GM23338 (cell line): Measurements from ENCODE around the gene VHLL. TPM values are rescaled to one million over a fixed set of nuclear protein-coding genes. Genes with fewer than 3 reads are reported as not detected.
A peak's percentile ranks its signal among the peaks of the same experiment; 100 is the strongest.

Source experiments
- ATAC-seq: fragments of 200-7000 bp; cut with Tn5 transposase; 3 replicates; pipeline ENCODE4 v1.9.1; 2020
- DNase-seq: peaks from one replicate; pipeline ENCODE4 v3.0.0-alpha.2; 2015; ENCODE audit warnings: low spot score
- H2AFZ ChIP-seq: fragments of 200-600 bp; sonication (generic); 2 replicates; pipeline ENCODE4 v1.8.0; 2016; ENCODE audit warnings: antibody characterized with exemption, mild to moderate bottlenecking, moderate library complexity
- H3F3A ChIP-seq: fragments of 200-600 bp; sonication (generic); replicated peaks from 2 replicates; pipeline ENCODE4 v1.8.0; 2017; ENCODE audit warnings: antibody characterized with exemption, mixed run types, low read depth
- H3K27ac ChIP-seq: fragments of 200-600 bp; sonication (generic); 2 replicates; pipeline ENCODE4 v1.6.1; 2016; ENCODE audit warnings: low read depth
- H3K27me3 ChIP-seq: fragments of 200-600 bp; sonication (generic); 2 replicates; pipeline ENCODE4 v1.8.0; 2016; ENCODE audit warnings: mild to moderate bottlenecking, mixed run types, moderate library complexity; ENCODE audit not compliant: insufficient read depth
- H3K36me3 ChIP-seq: fragments of 200-600 bp; sonication (generic); 2 replicates; pipeline ENCODE4 v1.8.0; 2016; ENCODE audit warnings: mild to moderate bottlenecking; ENCODE audit not compliant: insufficient read depth
- H3K4me1 ChIP-seq: fragments of 200-600 bp; sonication (generic); 2 replicates; pipeline ENCODE4 v1.8.0; 2016; ENCODE audit warnings: mild to moderate bottlenecking, moderate library complexity; ENCODE audit not compliant: insufficient read depth
- H3K4me2 ChIP-seq: fragments of 200-600 bp; sonication (generic); 2 replicates; pipeline ENCODE4 v1.7.1; 2017; ENCODE audit warnings: mixed run types
- H3K4me3 ChIP-seq: fragments of 200-600 bp; sonication (generic); 2 replicates; pipeline ENCODE4 v1.6.1; 2016; ENCODE audit warnings: mixed run types
- H3K79me2 ChIP-seq: fragments of 200-600 bp; sonication (generic); replicated peaks from 2 replicates; pipeline ENCODE4 v1.8.0; 2017; ENCODE audit warnings: mild to moderate bottlenecking; ENCODE audit not compliant: insufficient read depth
- H3K9me2 ChIP-seq: fragments of 200-600 bp; sonication (generic); 2 replicates; pipeline ENCODE4 v1.8.0; 2017; ENCODE audit not compliant: insufficient read depth
- H4K20me1 ChIP-seq: fragments of 200-600 bp; sonication (generic); replicated peaks from 2 replicates; pipeline ENCODE4 v1.8.0; 2017; ENCODE audit warnings: mild to moderate bottlenecking; ENCODE audit not compliant: insufficient read depth
- H3K27ac Mint-ChIP-seq: 2 replicates; pipeline ENCODE4 v1.8.0; 2020; ENCODE audit warnings: inconsistent platforms, mild to moderate bottlenecking, moderate library complexity, mixed read lengths
- H3K27me3 Mint-ChIP-seq: 3 replicates; pipeline ENCODE4 v1.8.0; 2022; ENCODE audit warnings: low read depth, mild to moderate bottlenecking, moderate library complexity, mixed read lengths, inconsistent platforms; ENCODE audit not compliant: insufficient read depth, poor library complexity
- H3K36me3 Mint-ChIP-seq: 3 replicates; pipeline ENCODE4 v1.8.0; 2021; ENCODE audit warnings: low read depth, mild to moderate bottlenecking, inconsistent platforms, moderate library complexity, mixed read lengths
- H3K4me1 Mint-ChIP-seq: 3 replicates; pipeline ENCODE4 v1.8.0; 2020; ENCODE audit warnings: mild to moderate bottlenecking, inconsistent platforms, mixed read lengths
- H3K4me3 Mint-ChIP-seq: 3 replicates; pipeline ENCODE4 v1.8.0; 2021; ENCODE audit warnings: moderate library complexity, mild to moderate bottlenecking, inconsistent platforms, mixed read lengths
- H3K9me3 Mint-ChIP-seq: 3 replicates; pipeline ENCODE4 v1.8.0; 2020; ENCODE audit warnings: moderate library complexity, mild to moderate bottlenecking, inconsistent platforms, mixed read lengths
- CREB1 ChIP-seq: fragments of 250-450 bp; sonication (Bioruptor Pico); IDR thresholded peaks from 2 replicates; pipeline ENCODE4 v1.5.0; 2020; ENCODE audit warnings: low read depth, mild to moderate bottlenecking, moderate library complexity
- CTCF ChIP-seq, 2 experiments: fragments of 200-600 bp in 1 of 2; sonication (generic) in 1 of 2; conservative IDR thresholded peaks; 2 replicates each; pipeline versions ENCODE4 v1.5.1 to v1.6.1; 2016 to 2017; ENCODE audit warnings: antibody characterized with exemption in 2 of 2, low read depth in 2 of 2, mild to moderate bottlenecking in 2 of 2, moderate library complexity in 1 of 2
- ETS1 ChIP-seq: IDR thresholded peaks from 2 replicates; pipeline ENCODE4 v1.6.1; 2016; ENCODE audit warnings: antibody characterized with exemption
- EZH2 ChIP-seq: fragments of 200-600 bp; sonication (generic); IDR thresholded peaks from one replicate; pipeline ENCODE4 v1.8.0; 2017; ENCODE audit warnings: antibody characterized with exemption, mild to moderate bottlenecking, low read depth; ENCODE audit not compliant: unreplicated experiment
- EZH2phosphoT487 ChIP-seq: fragments of 200-600 bp; sonication (generic); IDR thresholded peaks from one replicate; pipeline ENCODE4 v1.8.1; 2018; ENCODE audit warnings: antibody characterized with exemption; ENCODE audit not compliant: unreplicated experiment
- JUNB ChIP-seq: IDR thresholded peaks from one replicate; pipeline ENCODE4 v1.6.1; 2016; ENCODE audit warnings: antibody characterized with exemption; ENCODE audit not compliant: unreplicated experiment
- NANOG ChIP-seq: IDR thresholded peaks from 2 replicates; pipeline ENCODE4 v1.6.1; 2016; ENCODE audit warnings: antibody characterized with exemption, borderline replicate concordance
- POLR2AphosphoS5 ChIP-seq: IDR thresholded peaks from 2 replicates; pipeline ENCODE4 v1.6.1; 2016; ENCODE audit warnings: antibody characterized with exemption, low read depth
- REST ChIP-seq: IDR thresholded peaks from one replicate; pipeline ENCODE4 v1.6.1; 2018; ENCODE audit warnings: antibody characterized with exemption; ENCODE audit not compliant: unreplicated experiment
- STAT1 ChIP-seq: IDR thresholded peaks from one replicate; pipeline ENCODE4 v1.6.1; 2016; ENCODE audit warnings: antibody characterized with exemption; ENCODE audit not compliant: unreplicated experiment
- ZNF114 ChIP-seq: fragments of 250-450 bp; sonication (Bioruptor Pico); IDR thresholded peaks from 2 replicates; pipeline ENCODE4 v1.5.0; 2020; ENCODE audit warnings: mild to moderate bottlenecking, moderate library complexity
- ZNF331 ChIP-seq: fragments of 250-450 bp; sonication (Bioruptor Pico); IDR thresholded peaks from 2 replicates; pipeline ENCODE4 v1.5.0; 2020; ENCODE audit warnings: low read depth, mild to moderate bottlenecking, moderate library complexity
- ZNF462 ChIP-seq: fragments of 250-450 bp; sonication (Bioruptor Pico); IDR thresholded peaks from 2 replicates; pipeline ENCODE4 v1.5.0; 2020; ENCODE audit warnings: mild to moderate bottlenecking, moderate library complexity
- polyA plus RNA-seq: library from polyadenylated mRNA; unstranded; fragments of >200 nt; fragmentation: Nextera tagmentation; extraction: Ambion mirVana; gene quantifications from 2 replicates; pipeline ENCODE4 v1.2.1, GENCODE V29; 2016
- total RNA-seq: library from RNA; depleted of rRNA; stranded (reverse); fragments of >200 nt; shearing (Covaris generic); gene quantifications from 2 replicates; pipeline ENCODE4 v1.2.3, GENCODE V29; 2014

VHLL gene
- total and polyA plus RNA-seq, 2 experiments from 2014 or later = not detected

- Histone ChIP-seq H2AFZ (no peak overlapping the region), H3K27me3 (no peaks in the 10 kb centered on the region), H3K4me3 (no peak overlapping the region), H3K4me1 (peaks cover 31% of the 10 kb centered on the region), H3K9me2 (no peaks in the 10 kb centered on the region), H3K36me3 (peaks cover 23% of the 10 kb centered on the region), H3K4me2 (no peak overlapping the region), H3K79me2 (no peaks in the 10 kb centered on the region), H3K27ac (peak overlapping the region; percentile 63), H4K20me1 (no peaks in the 10 kb centered on the region), H3F3A (peaks cover 13% of the 10 kb centered on the region)
- DNase-seq = no peak
- no peak for ATAC-seq
- H3K27ac Mint-ChIP-seq = no peak overlapping the region
- H3K4me3 Mint-ChIP-seq = no peak overlapping the region
- no peaks in the 10 kb centered on the region for H3K9me3 Mint-ChIP-seq
- peaks cover 27% of the 10 kb centered on the region for H3K27me3 Mint-ChIP-seq
- peaks cover 49% of the 10 kb centered on the region for H3K36me3 Mint-ChIP-seq
- H3K4me1 Mint-ChIP-seq = peaks cover 31% of the 10 kb centered on the region
- TF ChIP-seq STAT1 (no peak), CREB1 (CRISPR knock-in tag) (no peak), EZH2phosphoT487 (no peak), ZNF462 (CRISPR knock-in tag) (no peak), REST (no peak), JUNB (no peak), EZH2 (no peak), POLR2AphosphoS5 (no peak), ZNF331 (CRISPR knock-in tag) (no peak), CTCF (conservative IDR thresholded peaks at IDR 0.05; ENCODE audit: low read depth in 2 of 2) (no peak), ETS1 (no peak), NANOG (no peak), ZNF114 (CRISPR knock-in tag) (no peak)
These were observed 49.5 kb downstream of the VHLL start for GRCh38 chr1:156249593-156249992.
